ENCODE data around the gene MICOS13.
"Not testable (repeated sequence)": the region's sequence is repeated elsewhere in the genome, so short reads cannot be mapped to it uniquely, and the experiment has no call there.

Gene MICOS13

DNA sequence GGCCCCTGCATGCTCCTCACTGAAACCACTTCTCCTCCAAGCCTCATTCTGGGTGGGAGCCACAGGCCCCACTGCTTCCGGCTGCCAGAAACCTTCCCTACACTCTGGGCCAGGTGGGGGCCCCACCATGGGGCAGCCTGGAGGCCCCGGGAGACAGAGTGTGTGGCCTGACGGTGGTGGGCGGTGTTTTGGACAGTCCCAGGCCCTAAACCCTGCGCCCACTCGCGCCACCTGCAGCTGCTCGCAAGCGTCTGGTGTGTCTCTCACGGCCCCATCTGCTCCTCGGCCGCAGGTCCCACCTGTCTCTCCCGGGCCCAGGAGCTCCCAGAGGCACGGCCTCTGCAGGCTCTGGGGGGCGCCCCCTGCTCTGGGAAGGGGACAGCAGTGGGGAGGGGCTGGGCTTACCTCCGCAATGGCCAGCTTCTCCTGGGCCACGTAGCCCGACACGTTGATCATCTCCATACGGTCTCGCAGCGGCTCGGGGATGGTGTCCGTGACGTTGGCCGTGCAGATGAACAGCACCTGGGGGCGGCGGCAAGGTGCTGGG is 15.4 kb upstream of the MICOS13 start:
- Histone ChIP-seq H3K4me3 (no peak overlapping the region), H3K36me3 (replicated peaks) (peaks cover 92% of the 10 kb centered on the region), H3K27me3 (ENCODE audit: low read depth) (no peaks in the 10 kb centered on the region), H3K9me3 (no peaks in the 10 kb centered on the region), H3K4me1 (peaks cover 7% of the 10 kb centered on the region)
- DNase-seq (ENCODE audit: low spot score in 2 of 2): no peak
- in situ Hi-C loops (cut with MboI; ENCODE audit: low sequenced_read_pairs): no loop called here

DNA sequence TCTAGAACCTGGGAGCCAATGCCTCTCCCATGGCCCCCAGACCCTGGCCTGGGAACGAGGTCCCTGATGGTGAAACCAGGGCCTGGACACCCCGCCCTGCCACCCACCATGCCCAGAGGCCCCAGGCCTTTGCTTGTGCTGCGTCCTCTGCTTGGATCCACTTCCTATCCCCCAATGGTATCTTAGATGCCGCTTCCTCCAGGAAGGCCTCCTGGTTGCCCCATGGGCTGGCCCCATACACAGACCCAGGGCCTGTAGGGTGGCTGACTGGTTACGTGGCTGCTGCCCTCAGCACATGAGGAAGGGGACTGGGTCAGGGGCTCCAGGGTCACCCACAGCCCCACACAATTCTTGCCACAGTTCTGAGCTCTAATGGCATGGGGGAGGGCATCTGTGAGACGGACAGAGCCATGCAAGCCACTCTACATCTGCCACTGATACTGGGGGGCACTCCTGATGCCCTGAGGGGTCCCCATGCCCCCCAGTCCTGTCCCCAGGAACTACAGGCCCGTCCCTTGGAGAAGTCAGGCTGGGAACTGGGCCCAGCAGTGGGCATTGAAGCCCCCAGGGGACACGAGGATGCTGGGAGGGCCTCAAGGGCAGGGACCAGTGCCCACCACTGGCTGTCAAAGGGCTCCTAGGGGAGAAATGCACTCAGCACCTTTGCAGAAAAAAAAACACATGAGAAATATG is 14.8 kb upstream of the MICOS13 start:
- in situ Hi-C loops (cut with MboI; ENCODE audit: low sequenced_read_pairs): no loop called here
- peaks cover 91% of the 10 kb centered on the region for H3K36me3 ChIP-seq (replicated peaks)
- no peaks in the 10 kb centered on the region for H3K9me3 ChIP-seq
- H3K4me3 ChIP-seq: no peak overlapping the region
- no peak for DNase-seq (ENCODE audit: low spot score in 2 of 2)
- H3K4me1 ChIP-seq: peaks cover 7% of the 10 kb centered on the region
- H3K27me3 ChIP-seq (ENCODE audit: low read depth): no peaks in the 10 kb centered on the region

DNA sequence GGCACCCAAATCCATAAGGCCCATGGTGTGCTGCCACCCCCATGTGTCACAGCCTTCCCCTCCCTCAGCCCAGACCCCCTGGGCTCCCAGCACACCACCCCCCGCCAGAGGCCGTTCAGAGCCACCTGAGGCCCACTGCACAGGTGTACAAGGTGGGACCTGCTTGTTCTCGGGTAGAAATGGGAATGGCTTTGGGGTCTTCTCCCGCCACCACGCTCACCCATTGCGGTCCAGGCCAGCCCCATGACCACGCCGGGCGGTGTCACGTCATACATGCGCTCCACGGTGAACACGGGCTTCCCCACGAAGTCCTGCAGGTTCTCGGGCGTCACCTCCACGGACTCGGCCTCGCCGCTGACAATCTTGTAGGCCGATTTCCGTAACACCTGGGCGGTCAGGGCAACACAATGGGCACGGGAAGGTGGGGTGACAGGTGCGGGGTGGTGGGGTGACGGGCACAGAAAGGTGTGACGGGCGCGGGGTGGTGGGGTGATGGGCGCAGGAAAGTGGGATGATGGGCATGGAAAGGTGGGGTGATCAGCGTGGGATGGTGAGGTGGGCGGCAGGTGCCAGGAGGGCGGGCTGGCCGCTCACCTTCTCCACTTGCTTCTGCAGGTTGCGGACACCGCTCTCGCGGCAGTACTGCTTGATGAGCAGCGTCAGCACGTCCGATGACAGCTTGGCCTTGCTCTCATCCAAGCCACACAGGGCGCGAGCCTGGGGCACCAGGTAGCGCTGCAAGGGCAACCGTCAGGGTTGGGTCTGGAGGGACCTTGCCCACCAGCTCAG is 14.0 kb upstream of the MICOS13 start:
- in situ Hi-C loops (cut with MboI; ENCODE audit: low sequenced_read_pairs): no loop called here
- Histone ChIP-seq H3K27me3 (ENCODE audit: low read depth) (no peaks in the 10 kb centered on the region), H3K9me3 (no peaks in the 10 kb centered on the region), H3K36me3 (replicated peaks) (peaks cover 84% of the 10 kb centered on the region), H3K4me1 (peaks cover 7% of the 10 kb centered on the region), H3K4me3 (no peak overlapping the region)
- no peak for DNase-seq (ENCODE audit: low spot score in 2 of 2)

DNA sequence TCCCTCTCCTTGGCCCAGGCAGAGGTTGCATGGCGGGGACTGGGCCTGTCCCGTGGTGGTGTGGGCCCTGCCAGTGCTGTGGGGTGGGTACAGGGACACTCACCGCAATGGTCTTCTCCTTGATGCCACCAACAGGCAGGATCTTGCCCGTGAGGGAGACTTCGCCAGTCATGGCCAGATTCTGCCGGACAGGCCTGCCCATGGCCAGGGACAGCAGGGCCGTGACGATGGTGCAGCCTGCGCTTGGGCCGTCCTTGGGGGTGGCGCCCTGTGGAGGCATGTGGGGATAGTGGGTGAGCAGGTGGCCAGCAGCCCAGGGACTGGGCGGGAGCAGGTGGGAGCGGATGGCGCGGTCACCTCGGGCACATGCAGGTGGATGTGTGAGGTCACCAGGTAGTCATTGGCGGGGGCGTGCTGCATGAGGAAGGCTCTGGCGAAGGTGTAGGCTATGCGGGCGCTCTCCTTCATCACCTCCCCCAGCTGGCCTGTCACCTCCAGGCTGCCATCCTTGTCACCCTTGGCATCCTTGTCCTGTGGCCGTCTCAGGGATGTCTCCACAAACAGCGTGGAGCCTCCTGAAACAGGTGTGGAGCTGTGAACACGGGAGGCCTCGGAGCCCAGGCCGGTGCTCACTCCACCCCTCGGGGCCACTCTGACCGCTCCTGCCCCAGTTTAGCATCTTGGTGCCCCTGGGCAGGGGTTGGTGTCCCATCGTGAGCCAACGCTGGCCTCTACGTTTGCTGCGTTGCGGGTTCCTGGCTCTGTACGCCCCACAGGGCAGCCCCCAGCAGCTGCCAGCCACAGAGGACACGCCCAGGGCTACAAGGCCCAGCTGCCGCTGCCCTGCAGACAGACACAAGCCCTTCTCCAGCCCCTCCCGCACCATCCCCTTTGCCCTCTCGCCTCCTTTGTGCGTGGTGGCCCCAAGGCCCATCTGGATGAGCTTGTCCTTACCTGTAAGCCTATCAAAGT is 13.2 kb upstream of the MICOS13 start:
- in situ Hi-C loops (cut with MboI; ENCODE audit: low sequenced_read_pairs): no loop called here
- no peak for DNase-seq (ENCODE audit: low spot score in 2 of 2)
- H3K4me3 ChIP-seq: no peak overlapping the region

DNA sequence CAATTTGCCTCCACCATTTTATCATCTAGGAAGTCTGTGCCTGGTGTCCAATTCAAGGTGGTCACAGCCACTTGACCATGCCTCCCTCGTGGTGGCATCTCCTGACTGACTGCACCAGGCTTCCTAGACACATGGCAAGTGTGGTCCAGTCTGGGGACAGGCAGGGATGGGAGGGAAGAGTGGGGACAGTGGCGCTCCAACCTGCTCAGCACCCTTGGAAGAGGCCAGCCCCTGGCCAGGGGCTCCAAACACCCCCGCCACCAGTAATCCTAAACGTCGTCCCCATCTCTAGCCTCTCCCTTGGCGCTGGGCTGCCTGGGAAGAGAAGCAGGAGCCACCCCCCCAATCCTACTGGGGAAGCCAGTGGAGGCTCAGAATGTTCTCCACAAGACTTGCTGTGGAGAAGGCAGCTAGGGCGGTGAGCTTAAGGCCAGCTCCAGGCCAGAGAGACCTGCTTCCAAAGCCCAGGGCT is 12.4 kb upstream of the MICOS13 start:
- Histone ChIP-seq H3K36me3 (replicated peaks) (peaks cover 70% of the 10 kb centered on the region), H3K4me3 (peak overlapping the region; percentile 98; the same call in 1 of the 2 replicates), H3K9me3 (no peaks in the 10 kb centered on the region), H3K27me3 (ENCODE audit: low read depth) (no peaks in the 10 kb centered on the region), H3K4me1 (peaks cover 7% of the 10 kb centered on the region)
- no peak for DNase-seq (ENCODE audit: low spot score in 2 of 2)
- in situ Hi-C loops (cut with MboI; ENCODE audit: low sequenced_read_pairs): no loop called here

More for the DNA sequence above, 13.2 kb upstream of the MICOS13 start:
- H3K4me1 ChIP-seq: peaks cover 7% of the 10 kb centered on the region
- no peaks in the 10 kb centered on the region for H3K27me3 ChIP-seq (ENCODE audit: low read depth)
- H3K9me3 ChIP-seq: no peaks in the 10 kb centered on the region
- peaks cover 75% of the 10 kb centered on the region for H3K36me3 ChIP-seq (replicated peaks)

DNA sequence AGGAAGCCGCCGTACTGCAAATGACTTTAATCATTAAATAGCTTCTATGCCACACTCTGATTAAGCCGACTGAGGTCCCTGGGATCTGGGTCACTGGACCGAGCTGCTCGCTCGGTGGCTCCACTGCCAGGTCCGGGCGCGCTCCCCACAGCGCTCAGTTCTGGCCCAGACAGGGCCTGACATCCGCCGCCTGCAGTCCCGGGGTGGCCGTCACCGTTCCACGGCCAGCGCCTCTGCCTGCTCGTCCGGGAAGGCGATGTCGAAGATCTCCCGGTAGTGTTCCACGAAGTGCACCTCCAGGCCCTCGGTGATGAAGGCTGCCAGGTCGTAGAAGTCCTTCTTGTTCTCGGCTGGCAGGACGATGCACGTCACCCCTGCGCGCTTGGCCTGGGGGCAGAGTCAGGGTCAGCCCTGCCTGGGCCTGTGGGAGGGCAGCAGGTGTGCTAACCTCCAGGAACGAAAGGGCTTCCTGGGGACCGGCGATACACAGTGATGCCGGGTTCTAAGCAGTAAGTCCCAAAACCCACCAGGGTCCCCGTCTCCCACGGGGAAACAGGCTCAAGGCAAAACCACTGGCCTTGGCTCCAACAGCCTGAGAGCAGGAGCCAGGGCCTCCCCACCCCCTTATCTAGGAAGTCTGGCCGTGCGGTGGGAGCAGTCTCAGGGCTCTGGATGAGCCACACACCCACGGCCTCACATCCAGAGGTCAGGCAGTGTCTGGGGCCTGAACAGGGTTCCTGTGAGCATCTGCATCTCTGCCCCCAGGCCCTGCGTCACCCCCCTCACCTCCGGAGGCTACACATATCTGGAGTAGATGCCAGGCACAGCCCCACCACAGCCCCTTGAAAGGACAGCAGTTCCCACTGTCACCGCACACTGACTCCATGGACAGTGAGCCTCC is 11.8 kb upstream of the MICOS13 start:
- in situ Hi-C loops (cut with MboI; ENCODE audit: low sequenced_read_pairs): no loop called here
- DNase-seq (ENCODE audit: low spot score in 2 of 2): peak in 1 of 2 experiments; percentile 55
- Histone ChIP-seq H3K27me3 (ENCODE audit: low read depth) (no peaks in the 10 kb centered on the region), H3K4me3 (peak overlapping the region; percentile 98), H3K4me1 (peaks cover 10% of the 10 kb centered on the region), H3K36me3 (replicated peaks) (peaks cover 69% of the 10 kb centered on the region), H3K9me3 (no peaks in the 10 kb centered on the region)

DNA sequence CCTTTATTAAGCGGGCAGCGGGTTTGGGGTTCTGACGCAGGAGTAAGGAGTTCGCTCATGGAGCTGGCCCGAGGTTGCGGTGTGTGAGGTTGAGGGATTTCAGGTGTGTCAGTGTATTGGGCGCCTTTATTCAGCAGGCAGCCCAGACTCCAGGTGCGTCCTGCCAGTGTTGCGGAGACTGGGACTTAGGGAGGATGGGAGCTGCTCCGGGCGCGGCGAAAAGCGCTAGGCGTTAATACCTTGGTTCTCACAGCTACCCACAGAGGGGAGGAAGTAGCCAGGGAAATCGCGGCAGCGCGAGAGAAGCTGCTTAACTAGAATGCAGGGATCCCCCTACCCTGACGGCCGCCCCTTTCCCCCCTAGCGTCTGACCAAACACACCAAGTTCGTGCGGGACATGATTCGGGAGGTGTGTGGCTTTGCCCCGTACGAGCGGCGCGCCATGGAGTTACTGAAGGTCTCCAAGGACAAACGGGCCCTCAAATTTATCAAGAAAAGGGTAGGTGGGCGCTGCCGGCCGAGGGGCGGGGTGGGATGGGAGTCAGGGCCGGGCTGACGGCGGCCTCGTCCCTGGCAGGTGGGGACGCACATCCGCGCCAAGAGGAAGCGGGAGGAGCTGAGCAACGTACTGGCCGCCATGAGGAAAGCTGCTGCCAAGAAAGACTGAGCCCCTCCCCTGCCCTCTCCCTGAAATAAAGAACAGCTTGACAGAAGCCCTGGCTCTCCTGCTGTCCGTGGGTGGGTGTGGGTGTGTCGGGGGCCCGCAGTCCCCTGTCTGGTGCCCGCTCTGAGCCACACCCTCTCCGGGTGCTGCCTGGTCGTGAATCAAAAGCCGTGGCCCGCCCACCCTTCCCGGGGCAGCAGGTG is 10.9 kb upstream of the MICOS13 start:
- no peaks in the 10 kb centered on the region for H3K27me3 ChIP-seq (ENCODE audit: low read depth)
- in situ Hi-C loops (cut with MboI; ENCODE audit: low sequenced_read_pairs): no loop called here
- H3K4me1 ChIP-seq: peaks cover 14% of the 10 kb centered on the region
- no peaks in the 10 kb centered on the region for H3K9me3 ChIP-seq
- peak; percentile 27 to 76 for DNase-seq (ENCODE audit: low spot score in 2 of 2)
- peak overlapping the region; percentile 98 for H3K4me3 ChIP-seq
- peaks cover 60% of the 10 kb centered on the region for H3K36me3 ChIP-seq (replicated peaks)

DNA sequence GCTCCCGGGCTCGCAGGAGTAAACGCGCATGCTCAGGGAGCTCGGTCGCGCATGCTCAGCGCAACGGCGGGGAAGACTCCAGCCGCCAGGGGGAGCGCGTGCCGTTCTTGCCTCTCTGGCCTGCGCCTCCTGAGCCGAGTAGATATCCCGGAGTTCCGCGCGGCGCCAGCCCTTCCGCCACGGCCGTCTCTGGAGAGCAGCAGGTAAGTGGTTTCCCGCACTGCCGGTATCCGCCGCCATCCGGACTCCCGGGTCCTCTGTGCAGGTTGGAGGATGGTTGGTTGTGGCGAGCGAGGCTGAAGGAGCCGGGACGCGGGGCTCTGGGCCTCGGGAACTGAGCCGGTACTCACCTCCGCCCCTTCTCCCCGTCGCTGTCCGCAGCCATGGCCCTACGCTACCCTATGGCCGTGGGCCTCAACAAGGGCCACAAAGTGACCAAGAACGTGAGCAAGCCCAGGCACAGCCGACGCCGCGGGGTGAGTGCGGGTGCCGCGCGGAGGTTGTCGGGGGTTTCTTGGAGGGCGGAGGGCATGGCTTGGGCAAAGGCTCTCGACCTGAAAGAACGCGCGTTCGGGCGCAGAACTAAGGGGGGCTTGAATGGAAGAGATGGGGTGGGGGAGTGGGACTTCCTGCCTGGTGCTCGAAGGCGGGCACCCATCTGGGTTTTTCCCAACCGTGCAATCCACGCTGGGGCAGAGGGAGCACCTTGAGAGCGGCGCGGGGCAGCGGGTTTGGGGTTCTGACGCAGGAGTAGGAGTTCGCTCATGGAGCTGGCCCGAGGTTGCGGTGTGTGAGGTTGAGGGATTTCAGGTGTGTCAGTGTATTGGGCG is 10.0 kb upstream of the MICOS13 start, which contains the start of gene RPL36:
Gene RPL36, plus strand, starts transcription at position 171 of the 830 bp plus-strand sequence. Its CDS starts 213 bp downstream, at position 384.
- peak within 1 kb of the TSS; percentile 98 for H3K4me3 ChIP-seq
- H3K27me3 ChIP-seq (ENCODE audit: low read depth): no peaks in the 10 kb centered on the region
- DNase-seq (ENCODE audit: low spot score in 2 of 2): peak; percentile 92 to 99
- no peaks in the 10 kb centered on the region for H3K9me3 ChIP-seq
- peaks cover 52% of the 10 kb centered on the region for H3K36me3 ChIP-seq (replicated peaks)
- in situ Hi-C loops (cut with MboI; ENCODE audit: low sequenced_read_pairs): no loop called here
- peaks cover 14% of the 10 kb centered on the region for H3K4me1 ChIP-seq

DNA sequence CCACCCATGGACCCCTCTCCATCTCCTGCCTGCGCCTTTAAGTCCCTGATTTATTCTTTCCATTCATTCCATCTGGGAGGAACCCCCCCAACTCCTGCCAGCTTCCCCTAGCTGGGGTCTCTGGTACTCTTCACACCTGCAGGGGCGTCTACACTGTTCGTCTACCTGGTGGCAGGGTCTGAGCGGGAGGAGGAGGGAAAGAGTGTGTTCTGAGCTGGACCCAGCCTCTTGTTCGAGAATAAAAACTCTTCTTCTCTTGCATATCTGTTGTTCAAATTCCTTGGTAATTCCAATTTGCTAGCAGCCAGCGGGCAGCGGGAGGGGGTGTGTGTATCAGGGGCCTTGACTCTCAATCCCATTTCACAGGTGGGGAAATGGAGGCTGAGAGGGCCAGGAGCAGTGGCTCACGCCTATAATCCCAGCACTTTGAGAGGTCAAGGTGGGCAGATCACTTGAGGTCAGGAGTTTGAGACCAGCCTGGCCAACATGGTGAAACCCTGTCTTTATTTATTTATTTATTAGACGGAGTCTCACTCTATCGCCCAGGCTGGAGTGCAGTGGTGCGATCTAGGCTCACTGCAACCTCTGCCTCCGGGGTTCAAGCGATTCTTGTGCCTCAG is 8.1 kb upstream of the MICOS13 start:
- in situ Hi-C loops (cut with MboI; ENCODE audit: low sequenced_read_pairs); H3K9me3 ChIP-seq: not testable (repeated sequence)
- peaks cover 32% of the 10 kb centered on the region for H3K36me3 ChIP-seq (replicated peaks)

DNA sequence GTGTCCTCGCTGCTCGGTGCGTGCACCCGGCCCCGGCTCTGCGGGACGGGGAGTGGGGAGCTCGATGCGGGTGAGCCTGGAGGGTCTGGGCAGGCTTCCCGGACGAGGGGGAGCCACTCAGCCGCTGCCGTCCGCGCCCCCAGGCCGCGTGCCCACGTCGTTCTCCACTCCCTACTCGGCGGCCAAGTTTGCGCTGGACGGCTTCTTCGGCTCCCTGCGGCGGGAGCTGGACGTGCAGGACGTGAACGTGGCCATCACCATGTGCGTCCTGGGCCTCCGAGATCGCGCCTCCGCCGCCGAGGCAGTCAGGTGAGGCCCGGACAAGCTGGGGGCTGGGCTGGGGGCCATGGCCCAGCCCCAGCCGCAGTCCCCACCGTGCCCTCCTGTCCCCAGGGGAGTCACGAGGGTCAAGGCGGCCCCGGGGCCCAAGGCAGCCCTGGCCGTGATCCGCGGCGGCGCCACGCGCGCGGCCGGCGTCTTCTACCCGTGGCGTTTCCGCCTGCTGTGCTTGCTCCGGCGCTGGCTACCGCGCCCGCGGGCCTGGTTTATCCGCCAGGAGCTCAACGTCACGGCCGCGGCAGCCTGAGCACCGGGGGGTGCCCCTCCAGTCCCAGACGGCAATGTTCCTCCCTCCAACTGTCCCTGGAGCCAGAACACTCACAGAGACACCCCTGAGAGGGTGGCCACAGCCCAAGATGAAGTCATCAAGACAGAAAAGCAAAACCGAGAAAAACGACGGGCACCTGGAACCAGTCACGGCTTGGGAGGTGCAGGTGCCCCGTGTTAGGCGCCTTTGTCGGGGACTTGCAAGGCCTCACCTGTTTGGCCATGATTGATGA is 7.3 kb upstream of the MICOS13 start:
- H3K27me3 ChIP-seq (ENCODE audit: low read depth): no peaks in the 10 kb centered on the region
- peaks cover 24% of the 10 kb centered on the region for H3K36me3 ChIP-seq (replicated peaks)
- in situ Hi-C loops (cut with MboI; ENCODE audit: low sequenced_read_pairs): no loop called here
- H3K9me3 ChIP-seq: no peaks in the 10 kb centered on the region
- peak overlapping the region; percentile 54 for H3K4me3 ChIP-seq
- DNase-seq (ENCODE audit: low spot score in 2 of 2): no peak
- H3K4me1 ChIP-seq: peaks cover 13% of the 10 kb centered on the region

More for the DNA sequence above, 8.1 kb upstream of the MICOS13 start:
- not testable (repeated sequence) for H3K4me3 ChIP-seq; DNase-seq (ENCODE audit: low spot score in 2 of 2); H3K27me3 ChIP-seq (ENCODE audit: low read depth)
- H3K4me1 ChIP-seq: peaks cover 14% of the 10 kb centered on the region

Data from HAP-1 (cell line).